Ureter (tissue), 1 donor: Measurements from ENCODE around the gene RPTOR. TPM values are rescaled to one million over a fixed set of nuclear protein-coding genes. Genes with fewer than 3 reads are reported as not detected.
A peak's percentile ranks its signal among the peaks of the same experiment; 100 is the strongest.

Source experiments
- DNase-seq: peaks from one replicate; pipeline ENCODE4 v3.0.0-alpha.2; 2020; ENCODE audit warnings: low spot score
- total RNA-seq: library from RNA; stranded (reverse); gene quantifications from one replicate; pipeline ENCODE4 v1.2.4, GENCODE V29; 2023
- donor health status: DM: yes; HTN: yes; CAD: no.

Gene RPTOR
- total RNA-seq, 1 donor from 2014 or later = 64.2 TPM

DNA sequence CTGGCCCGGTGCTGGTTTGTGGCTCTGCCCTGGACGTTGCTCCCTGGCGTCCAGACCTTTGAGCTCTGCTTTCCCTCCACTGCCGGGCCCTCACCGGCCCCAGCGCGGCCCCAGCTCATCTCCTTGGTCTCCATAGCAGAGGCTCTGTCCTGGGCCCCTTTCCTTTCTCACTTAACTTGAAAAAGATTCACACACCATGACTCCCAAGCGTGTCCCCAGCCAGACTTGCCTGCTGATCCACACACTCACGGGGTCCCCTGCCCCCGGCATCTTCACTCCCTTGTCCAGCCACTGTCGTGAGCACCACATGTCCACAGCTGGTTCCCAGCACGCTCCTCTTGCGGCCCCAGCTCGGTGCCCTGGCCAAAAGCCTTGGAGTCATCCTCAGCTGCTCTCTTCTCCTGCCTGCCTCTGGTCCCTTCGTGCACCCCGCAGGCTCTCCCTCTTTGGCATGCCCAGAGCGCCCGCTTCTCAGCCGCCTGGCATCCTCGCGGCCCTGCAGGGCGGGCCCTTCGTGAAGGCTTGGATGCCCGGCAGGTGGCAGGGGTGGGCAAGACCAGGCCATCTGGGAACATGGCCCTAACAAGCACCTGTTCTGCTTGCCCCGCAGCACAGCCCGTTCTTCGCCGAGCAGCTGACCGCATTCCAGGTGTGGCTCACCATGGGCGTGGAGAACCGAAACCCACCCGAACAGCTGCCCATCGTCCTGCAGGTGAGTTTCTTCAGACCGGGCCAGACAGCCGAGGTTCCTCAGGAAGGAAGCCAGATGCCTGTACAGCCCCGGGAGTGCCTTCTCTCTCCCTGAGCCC lies 301.4 kb downstream of the RPTOR start:
- peak; percentile 40 for DNase-seq

DNA sequence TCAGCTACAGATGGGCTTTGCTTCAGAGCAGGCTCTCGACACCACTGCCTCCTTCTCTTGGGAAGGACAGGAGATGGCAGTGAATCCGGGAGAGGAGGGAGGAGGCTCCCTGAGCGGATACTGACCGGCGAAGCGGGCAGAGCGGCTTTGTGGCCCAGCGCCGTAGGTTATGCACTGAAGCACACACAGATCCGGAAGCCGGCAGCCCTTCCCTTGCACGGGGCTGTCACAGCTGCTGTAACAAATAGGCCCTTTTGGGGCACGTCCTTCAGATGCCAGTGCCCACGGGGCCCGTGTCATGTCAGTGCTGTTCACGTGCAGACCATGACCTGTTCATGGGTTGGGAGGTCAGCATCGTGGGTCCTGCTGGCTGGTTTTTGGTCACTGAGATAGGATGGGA lies 302.3 kb downstream of the RPTOR start:
- DNase-seq = no peak

DNA sequence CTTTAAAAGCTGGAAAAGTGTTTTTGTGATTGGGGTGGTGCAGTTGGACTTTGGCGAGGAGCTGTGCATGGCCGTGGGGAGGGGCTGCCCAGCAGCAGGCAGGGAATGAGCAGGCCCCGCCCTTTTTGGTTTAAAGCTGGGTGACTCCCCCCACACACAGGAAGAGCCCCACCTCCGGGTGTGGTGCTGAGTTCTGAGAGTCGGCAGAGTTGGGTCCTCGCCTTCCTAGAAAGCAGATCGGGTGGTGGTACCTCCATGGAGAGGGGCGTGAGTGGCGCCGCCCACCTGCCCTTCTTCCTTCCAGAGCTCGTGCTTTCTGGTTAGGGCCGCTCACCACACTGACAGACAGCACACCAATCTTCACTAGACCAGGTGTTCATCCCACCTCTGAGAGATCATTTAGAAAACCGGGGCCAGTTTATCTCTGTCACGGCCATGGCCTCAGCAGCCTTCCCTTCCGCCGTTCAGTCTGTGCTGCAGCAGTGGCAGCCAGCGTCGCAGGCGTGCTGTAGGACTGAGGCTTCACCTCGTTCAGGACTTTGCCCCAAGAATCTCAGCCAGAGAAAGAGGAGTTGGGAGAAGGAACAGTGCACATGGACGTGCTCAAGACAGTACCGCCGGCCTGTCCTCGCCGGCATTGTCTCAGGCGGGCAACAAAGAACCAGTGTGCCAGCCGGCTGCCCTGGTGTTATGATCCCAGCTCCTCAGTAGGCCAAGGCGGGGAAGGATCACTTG lies 303.0 kb downstream of the RPTOR start:
- no peak for DNase-seq

DNA sequence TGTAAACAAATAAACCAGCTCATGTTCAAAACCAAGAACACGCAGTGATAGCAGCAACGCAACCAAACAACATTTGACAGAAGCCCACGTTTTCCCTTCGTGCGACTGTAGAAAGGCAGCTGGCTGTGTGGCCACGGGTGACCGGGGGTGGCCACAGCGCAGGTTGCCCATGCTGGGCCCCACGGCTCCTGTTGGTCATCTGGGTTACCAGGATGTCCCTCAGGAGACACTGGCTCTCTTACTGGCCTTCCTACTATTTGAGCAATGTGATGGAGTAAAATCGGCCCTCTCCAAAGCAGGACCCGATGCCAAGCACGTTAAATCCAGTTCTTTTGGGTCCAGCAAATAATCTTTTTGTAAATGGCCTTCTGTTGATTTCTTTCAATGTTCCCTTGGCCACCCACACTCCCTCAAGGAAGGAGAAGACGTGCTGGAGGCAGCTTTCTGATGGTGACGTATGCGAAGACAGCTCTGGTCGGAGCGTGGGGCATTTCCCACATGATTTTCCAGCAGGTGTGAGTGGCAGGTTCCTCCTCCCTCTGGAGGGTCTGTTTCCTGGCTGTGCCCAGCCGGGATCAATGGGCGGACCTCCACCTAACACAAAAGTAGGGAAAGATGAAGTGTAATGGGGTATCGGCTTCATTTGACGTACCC lies 303.9 kb downstream of the RPTOR start:
- DNase-seq = no peak

DNA sequence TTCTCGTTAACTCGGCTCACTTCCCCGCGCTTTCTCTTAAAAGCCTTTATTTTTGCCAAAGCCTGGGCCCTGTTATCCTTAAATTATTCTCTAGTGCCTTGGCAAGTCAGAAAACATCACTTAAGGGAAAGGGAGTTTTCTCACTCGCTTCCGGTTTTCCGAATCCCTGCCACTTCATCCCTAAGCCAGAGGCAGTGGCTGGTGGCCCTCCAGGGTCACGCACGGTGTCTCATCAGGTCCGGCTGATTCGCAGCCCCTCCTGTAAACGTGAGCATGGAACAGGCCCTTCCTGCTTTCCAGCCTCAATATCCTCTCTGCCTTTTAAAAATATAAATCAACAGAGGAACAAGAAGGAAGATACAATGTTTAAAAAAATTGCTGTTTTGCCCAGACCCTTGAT lies 304.5 kb downstream of the RPTOR start:
- no peak for DNase-seq

DNA sequence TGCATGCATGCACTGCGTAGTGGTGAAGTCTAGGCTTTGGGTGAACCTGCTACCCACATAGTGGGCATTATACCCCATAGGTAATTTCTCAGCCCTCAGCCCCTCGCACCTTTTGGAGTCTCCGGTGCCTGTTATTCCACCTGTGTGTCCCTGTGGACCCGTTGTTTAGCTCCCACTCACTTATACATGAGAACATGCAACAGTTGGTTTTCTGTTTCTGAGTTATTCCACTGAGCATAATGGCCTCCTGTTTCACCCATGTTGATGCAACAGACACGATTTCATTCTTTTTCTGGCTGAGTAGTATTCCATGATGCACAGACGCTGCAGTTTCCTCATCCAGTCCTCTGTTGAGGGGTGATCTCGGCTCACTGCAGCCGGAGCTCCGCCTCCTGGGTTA lies 305.5 kb downstream of the RPTOR start:
- DNase-seq = no peak

DNA sequence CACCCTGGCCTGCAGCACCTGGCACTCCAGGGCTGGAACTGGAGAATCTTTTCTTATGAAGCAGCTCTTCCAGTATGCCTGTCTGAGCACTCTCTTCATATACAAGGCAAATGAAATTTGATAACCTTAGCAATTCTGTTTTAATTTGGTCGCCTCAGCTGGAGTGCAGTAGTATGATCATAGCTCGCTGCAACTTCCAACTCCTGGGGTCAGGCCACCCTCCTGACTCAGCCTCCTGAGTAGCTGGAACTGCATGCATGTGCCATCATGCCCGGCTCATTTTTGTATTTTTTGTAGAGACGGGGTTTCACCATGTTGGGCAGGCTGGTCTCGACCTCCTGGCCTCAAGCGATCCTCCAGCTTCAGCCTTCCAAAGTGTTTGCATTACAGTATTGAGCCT lies 306.2 kb downstream of the RPTOR start:
- DNase-seq = no peak

DNA sequence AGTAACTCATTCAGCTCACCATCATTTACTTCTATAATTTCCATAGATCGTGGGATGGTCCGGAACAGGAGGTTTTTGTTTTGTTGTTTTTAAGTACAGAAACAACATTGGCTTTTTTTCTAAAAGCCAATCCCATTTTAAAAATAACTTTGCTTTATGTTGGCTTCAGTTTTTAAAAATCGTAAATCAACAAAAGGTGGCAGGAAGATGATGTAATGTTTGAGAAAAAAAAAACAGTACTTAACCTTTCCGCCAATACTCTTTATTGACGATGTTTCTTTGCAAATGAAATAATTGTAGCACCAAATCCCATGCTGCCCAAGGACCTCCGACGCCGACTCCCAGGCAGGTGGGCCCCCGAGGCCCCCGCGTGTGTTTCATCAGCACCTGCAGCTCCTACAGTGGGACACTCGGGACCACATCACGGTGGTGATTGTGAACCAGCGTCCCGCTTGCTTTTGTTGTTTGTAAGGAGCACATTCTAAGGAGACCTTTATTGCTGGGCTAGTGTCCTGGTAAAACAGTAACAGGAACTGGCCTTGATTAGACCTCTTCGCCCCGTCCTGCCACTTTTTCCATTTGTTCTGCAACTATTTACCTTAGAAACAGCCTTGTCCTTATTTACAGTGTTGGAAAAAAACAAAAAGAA lies 306.8 kb downstream of the RPTOR start:
- DNase-seq = no peak

DNA sequence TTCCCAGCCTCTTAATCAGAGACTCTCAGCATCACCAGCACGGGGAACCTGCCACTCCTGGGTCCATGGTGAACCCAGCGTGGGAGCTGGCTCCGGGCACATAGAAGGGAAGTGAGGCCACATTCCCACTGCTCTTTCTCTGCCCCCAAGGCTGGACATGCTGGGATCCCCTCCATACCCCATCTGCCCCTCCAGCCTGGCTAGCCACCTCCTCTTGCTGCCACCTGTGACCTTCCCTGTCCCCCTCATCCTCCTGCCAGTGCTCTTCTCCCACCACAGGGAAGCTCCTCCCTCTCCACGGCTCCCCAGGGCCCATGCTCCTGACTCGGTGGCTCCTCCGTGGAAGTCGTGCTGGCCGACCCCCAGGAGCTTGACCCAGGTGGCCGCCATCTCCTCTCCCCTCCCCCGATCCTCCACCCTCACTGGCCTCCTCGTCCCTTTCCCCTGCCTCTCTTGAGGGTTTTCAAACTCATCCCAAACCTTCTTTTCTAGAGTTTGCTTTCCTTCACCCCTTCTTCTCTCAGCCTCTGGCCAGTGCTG lies 307.9 kb downstream of the RPTOR start:
- peak; percentile 36 for DNase-seq

DNA sequence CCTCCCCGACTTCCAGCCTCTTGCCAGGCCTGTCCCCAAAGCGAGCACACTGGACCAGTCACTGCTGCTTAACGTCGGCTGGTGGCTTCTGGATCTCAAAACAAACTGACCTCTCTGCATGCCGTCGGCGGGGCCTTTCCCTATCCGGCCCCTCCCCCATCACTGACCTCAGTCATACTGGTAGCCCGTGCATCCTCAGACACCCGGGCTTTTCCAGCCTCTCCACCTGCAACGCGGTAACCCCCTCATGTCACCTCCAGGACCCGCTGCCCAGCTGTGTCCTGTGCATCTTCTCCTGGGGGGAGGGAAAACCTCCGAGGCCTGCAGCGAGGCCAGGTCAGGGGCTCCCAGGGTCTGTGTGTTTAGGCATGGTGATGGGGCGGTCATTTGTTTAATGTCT lies 308.4 kb downstream of the RPTOR start:
- DNase-seq = no peak

DNA sequence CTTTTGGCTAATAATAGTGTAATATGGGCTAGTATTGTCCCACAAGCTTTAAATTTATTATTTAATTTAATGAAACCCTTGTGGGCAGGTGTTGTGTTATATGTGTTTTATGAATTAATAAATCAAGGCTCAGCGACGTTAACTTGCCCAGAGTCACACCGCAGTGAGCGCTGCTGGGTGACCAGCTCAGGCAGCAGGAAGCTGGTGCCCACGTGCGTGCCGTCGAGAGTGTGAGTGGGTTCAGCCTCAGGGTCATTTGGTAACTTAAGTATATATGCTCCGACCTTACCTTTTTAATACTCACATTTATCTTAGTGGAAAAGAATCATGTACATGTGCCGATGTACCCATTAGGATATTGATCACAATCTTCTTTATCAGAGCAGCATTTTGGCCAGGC lies 309.6 kb downstream of the RPTOR start:
- no peak for DNase-seq

DNA sequence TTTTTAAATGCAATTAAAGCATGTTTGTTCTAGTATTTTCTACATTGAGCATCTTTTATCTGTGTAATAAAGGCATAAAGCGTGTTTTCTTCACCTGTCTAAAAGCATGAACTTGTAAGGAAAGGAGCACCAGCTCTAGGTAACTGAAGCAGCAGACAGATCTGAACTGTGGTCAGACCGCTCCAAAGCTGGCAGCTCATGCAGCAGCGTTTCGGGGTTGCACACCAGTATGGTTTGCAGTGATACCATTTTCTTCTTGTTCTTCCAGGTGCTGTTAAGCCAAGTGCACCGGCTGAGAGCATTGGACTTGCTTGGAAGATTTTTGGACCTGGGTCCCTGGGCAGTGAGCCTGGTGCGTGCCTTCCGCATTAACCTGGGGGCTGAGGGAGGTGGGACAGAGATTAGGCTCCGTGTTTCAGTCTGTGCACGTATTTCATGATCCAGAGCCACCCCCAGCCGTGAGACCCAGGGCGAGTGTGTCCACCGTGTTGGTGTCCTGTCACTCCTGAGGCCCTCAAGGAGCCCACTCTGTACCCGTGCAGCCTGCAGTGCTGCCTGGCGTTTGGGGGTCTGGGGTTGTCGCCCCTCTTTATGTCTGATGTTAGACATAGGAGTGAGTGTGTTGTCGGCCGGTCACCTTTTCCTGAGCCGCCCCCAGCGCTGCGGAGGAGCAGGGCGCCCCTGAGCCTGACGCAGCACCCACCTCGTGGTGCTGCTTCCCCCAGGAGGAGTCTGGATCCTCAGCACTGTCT lies 310.7 kb downstream of the RPTOR start:
- no peak for DNase-seq

DNA sequence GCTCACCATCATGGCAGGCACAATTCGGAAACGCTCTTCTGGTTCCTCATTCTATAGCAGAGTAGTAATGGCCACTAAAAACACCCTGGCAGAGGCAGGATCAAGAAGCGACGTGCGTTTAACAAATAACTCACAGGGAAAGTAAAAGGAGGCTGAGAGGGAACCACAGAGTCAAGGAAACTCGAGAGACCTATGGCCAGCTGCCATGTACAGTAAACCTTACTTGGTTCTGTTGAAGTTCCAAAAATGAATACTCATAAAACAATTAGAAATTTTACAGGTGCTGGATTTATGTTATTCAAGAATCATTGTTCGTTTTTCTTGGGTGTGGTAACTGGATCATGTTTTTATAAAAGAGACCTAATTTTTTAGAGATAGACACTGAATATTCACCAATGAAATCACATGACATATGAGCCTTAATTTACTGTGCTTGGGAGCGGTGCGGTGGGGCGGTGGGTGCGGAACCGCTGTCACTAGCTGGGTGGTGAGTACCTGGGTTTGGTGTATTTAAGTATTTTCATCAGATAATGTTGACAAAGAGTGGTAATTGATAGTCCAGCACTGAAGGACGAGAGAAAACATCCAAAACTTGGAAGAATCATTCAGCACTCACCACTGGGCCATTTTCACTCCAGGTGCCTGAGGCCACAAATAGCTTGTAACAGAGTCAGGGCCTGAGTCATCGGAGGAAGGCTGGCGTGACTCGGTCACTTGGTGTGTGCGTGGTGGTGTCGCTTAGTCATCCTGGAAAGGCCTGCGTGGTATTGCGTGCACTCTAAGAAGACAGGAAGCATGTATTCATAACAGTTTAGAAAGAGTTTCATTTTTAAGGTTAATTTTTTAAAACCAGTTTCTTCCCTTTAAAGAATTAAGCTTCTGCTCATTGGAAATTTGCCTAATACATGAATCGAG lies 311.6 kb downstream of the RPTOR start:
- peak; percentile 49 for DNase-seq

DNA sequence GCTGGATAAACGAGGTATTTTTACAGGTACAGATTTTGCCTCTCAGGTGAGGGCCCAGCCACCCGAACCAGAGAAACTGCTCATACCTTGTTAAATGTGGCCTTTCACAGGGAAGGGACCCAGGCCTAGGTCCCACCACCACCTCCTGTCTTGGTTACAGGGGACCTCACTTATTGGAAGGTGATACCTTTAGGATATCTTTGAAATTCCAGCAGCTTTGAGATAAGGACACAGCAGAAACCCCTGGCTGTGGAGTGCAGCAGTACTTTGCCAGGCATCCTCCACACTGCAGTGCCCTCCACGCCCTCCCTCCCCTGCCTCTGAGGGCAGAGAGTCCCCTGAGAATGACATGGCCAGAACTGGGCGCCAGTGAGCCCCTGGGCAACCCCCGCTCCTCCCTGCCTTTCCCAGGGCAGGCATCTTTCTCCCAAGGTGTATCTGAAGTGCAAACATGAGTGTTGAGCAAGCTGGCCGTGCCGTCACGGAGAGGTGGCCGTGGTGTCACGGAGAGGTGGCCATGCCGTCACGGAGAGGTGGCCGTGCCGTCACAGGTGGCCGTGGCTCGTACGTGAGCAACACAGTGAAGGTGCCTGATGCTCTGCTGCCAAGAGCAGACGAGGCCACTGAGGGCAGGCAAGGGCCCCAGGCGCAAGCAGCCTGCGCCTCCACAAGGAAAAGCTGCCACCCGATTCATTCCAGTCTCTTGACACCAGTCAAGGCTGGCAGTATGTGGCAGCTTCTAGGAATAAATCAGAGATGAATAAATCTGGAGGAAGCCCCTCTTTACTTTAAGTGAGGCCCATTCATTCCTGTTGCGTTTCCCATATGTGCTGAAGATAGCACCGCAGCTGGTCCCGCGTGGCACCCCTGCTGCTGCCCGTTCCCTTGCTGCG lies 312.5 kb downstream of the RPTOR start:
- DNase-seq = no peak

DNA sequence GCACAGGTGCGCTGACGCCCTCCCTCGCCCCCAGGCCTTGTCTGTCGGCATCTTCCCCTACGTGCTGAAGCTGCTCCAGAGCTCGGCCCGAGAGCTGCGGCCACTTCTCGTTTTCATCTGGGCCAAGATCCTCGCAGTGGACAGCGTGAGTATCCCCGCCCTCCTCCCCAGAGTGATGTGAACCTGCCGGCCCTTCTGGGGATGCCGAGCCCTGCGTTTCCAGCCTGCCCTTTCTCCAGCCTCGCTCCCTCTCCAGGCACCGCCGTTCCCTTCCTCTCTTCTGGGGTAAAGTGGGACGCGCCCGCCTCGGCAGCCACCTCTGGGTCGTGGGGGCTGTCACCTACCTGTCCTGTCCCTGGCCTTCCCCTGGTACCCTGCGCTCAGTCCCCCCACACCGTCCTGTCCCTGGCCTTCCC lies 313.1 kb downstream of the RPTOR start:
- DNase-seq = no peak

DNA sequence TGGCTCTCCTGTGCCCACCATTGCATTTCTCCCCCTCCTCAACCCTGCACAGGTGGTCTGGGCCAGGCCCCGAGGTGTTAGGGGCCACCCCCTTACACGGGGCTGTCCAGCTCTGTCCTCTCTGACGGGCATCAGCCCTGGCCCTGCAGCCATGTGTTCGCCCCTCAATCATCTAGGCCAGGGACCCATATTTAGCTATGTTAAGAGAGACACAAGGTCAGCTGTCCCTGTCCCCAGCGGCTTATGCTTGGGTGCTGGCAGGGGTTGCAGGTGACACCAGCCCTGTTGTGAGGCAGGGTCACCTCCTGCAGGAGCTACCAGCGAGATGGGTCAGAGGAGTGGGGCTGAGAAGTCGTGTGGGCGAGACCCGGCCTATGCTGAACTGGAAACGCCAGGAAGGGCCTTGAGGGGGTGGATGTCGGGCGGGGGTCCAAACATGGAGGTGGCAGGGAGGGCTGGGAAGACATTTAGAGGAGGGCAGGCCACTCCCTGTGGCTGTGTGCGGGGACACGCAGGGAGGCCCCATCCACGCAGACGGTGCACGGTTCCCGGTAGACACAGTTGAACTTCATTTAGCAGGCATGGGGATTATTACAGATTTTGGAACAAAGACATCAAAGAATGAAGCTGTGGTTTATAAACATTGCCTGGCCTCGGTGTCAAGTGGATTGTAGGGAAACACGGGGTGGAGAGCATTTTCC lies 313.8 kb downstream of the RPTOR start:
- DNase-seq = no peak

DNA sequence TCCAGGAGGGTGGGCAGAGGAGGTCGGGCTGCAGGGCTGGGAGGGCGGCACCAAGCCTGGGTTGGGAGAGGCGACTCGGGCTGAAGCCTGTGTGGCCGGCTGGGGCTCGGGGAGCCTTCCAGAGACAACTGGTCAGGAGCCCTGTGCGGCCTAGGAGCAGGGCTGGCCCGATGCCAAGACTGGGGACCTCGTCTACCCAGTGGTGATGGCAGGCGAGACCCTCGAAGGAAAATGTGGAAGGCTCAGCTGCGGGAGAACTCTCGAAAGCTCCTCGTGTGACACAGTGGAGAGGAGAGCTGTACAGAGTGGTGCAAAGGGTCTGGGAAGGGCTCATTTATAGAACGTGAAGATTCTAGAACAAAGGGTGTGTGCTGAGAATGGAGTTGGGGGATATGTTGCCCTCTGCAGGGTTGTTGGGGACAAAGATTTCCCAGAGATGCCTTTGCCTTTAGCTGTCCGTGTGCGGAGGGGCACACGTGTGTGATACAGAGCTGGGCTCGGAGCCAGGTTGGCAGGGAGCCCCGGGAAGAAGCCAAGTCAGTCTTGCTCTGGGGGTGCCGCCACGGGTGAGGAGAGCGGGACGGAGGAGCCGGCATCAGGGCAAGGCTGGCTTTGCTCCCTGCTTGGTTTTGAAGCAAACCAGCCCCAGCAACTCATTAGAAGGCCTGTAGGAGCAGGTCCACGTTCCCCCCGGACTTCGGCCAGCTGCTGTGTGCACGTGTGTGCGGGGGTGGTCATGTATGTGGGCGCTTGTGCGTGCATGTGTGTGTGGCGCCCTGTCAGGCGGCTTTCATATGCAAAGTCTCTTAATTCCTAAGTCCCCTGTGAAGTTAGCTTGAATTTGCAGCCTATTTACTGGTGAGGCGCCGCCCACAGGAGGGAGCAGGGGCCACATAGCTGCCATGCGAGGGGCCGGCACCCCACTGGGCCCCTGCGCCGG lies 314.6 kb downstream of the RPTOR start:
- DNase-seq = peak; percentile 87
